Activated CD8-positive, alpha-beta memory T cell treated with anti-CD3 and anti-CD28 coated beads for 36 hours (primary cell): ENCODE results near the gene NUDC. TPM values are rescaled to one million over a fixed set of nuclear protein-coding genes. Genes with fewer than 3 reads are reported as not detected.
"Not testable (repeated sequence)": the region's sequence is repeated elsewhere in the genome, so short reads cannot be mapped to it uniquely, and the experiment has no call there.

Source experiments
- CTCF ChIA-PET: fragments of 350-600 bp; sonication (Branson Sonifier 250); formaldehyde crosslinking; loops from one replicate; lab custom pipeline; 2021; ENCODE audit warnings: antibody characterized with exemption; lab: Charles Lee
- POLR2A ChIA-PET: fragments of 350-600 bp; sonication (Branson Sonifier 250); formaldehyde crosslinking; loops from one replicate; lab custom pipeline; 2021; ENCODE audit warnings: antibody characterized with exemption; lab: Charles Lee
- total RNA-seq, 2 experiments: library from RNA; stranded (reverse); gene quantifications; one replicate each; pipeline ENCODE4 v1.2.3, GENCODE V29; 2021

The NUDC gene
- total RNA-seq: 100 to 1,000 TPM; 160 to 161 TPM

GRCh38 chr1:26921540-26922430, at the start of gene NUDC:
NUDC (plus strand) TSS chr1:26921743; CDS start chr1:26921849, 106 bp downstream.
- CTCF ChIA-PET: interaction anchor here (1.0 kb wide), 1 partner anchor 320 kb away, joined by 4 read pairs; no protein-coding TSS in a partner anchor
- POLR2A ChIA-PET: interaction anchor here (0.5 to 1.9 kb wide), 8 partner anchors 18 to 401 kb away, joined by 3 to 7 read pairs (median 4); partner anchors contain the start of genes GPATCH3 and GPN2

GRCh38 chr1:26873097-26873496, 48.4 kb upstream of the NUDC start:
- CTCF ChIA-PET: interaction anchor here (1.2 kb wide), 1 partner anchor 27 kb away, joined by 5 read pairs; no protein-coding TSS in a partner anchor
- POLR2A ChIA-PET: not testable (repeated sequence)

- CTCF ChIA-PET: interaction anchor here (1.2 to 2.7 kb wide), 2 partner anchors 10 to 16 kb away, joined by 5 to 6 read pairs; no protein-coding TSS in a partner anchor
- POLR2A ChIA-PET: no interaction called here
These were observed 46.6 kb upstream of the NUDC start for GRCh38 chr1:26874896-26875295.

- POLR2A ChIA-PET: no interaction called here
- CTCF ChIA-PET: interaction anchor here (1.0 to 1.6 kb wide), 2 partner anchors 19 to 27 kb away, joined by 3 read pairs; no protein-coding TSS in a partner anchor
These were observed 44.2 kb upstream of the NUDC start for GRCh38 chr1:26877326-26877725.

- ChIA-PET POLR2A (no interaction called here), CTCF (interaction anchor here (0.8 to 1.7 kb wide), 2 partner anchors 9 to 23 kb away, joined by 3 to 8 read pairs; no protein-coding TSS in a partner anchor)
These were observed 41.8 kb upstream of the NUDC start for GRCh38 chr1:26879793-26880192.

- CTCF ChIA-PET: not testable (repeated sequence)
- POLR2A ChIA-PET: interaction anchor here (1.3 kb wide), 1 partner anchor 12 kb away, joined by 3 read pairs; no protein-coding TSS in a partner anchor
These were observed 39.9 kb upstream of the NUDC start for GRCh38 chr1:26881611-26882010.

GRCh38 chr1:26882696-26883463, 38.7 kb upstream of the NUDC start:
- POLR2A ChIA-PET: interaction anchor here (1.3 kb wide), 1 partner anchor 10 kb away, joined by 3 read pairs; no protein-coding TSS in a partner anchor
- CTCF ChIA-PET: no interaction called here

GRCh38 chr1:26887125-26887524, 34.4 kb upstream of the NUDC start:
- ChIA-PET POLR2A (interaction anchor here (0.6 kb wide), 1 partner anchor 212 kb away, joined by 3 read pairs; no protein-coding TSS in a partner anchor), CTCF (interaction anchor here (0.7 to 1.1 kb wide), 3 partner anchors 9 to 1348 kb away, joined by 3 to 4 read pairs (median 4); no protein-coding TSS in a partner anchor)

GRCh38 chr1:26888231-26888630, 33.3 kb upstream of the NUDC start:
- ChIA-PET CTCF (interaction anchor here (2.0 kb wide), 1 partner anchor 9 kb away, joined by 8 read pairs; no protein-coding TSS in a partner anchor), POLR2A (interaction anchor here (0.7 kb wide), 1 partner anchor 317 kb away, joined by 3 read pairs; no protein-coding TSS in a partner anchor)

GRCh38 chr1:26889551-26890466, 31.7 kb upstream of the NUDC start, which contains the start of gene GPN2:
GPN2 (minus strand) TSS chr1:26890283; CDS start chr1:26890096, 187 bp downstream.
- CTCF ChIA-PET: interaction anchor here (0.6 to 2.2 kb wide), 7 partner anchors 10 to 197 kb away, joined by 3 to 10 read pairs (median 3); partner anchors contain the start of gene GPATCH3
- POLR2A ChIA-PET: interaction anchor here (0.5 to 2.0 kb wide), 9 partner anchors 10 to 390 kb away, joined by 3 to 26 read pairs (median 4); partner anchors contain the start of genes GPATCH3, NUDC and TRNP1

GRCh38 chr1:26890467-26890796, 31.1 kb upstream of the NUDC start:
- POLR2A ChIA-PET: interaction anchor here (0.5 to 2.0 kb wide), 7 partner anchors 10 to 390 kb away, joined by 3 to 26 read pairs (median 4); partner anchors contain the start of genes GPATCH3, NUDC and TRNP1
- CTCF ChIA-PET: interaction anchor here (0.6 to 2.2 kb wide), 6 partner anchors 9 to 197 kb away, joined by 3 to 10 read pairs (median 3); partner anchors contain the start of gene GPATCH3

GRCh38 chr1:26894263-26894662, 27.3 kb upstream of the NUDC start:
- POLR2A ChIA-PET: no interaction called here

GRCh38 chr1:26897351-26897750, 24.2 kb upstream of the NUDC start:
- ChIA-PET CTCF (no interaction called here), POLR2A (no interaction called here)

More at GRCh38 chr1:26894263-26894662, 27.3 kb upstream of the NUDC start:
- CTCF ChIA-PET: no interaction called here

GRCh38 chr1:26900001-26900814, 21.3 kb upstream of the NUDC start, which contains the start of gene GPATCH3:
GPATCH3 (minus strand) TSS chr1:26900467; CDS start chr1:26900442, 25 bp downstream.
- POLR2A ChIA-PET: interaction anchor here (0.7 to 2.2 kb wide), 6 partner anchors 10 to 400 kb away, joined by 3 to 26 read pairs (median 6); partner anchors contain the start of genes GPN2, NUDC and SLC9A1
- CTCF ChIA-PET: interaction anchor here (2.3 kb wide), 1 partner anchor 10 kb away, joined by 10 read pairs; the partner anchor contains the start of gene GPN2

GRCh38 chr1:26900815-26901511, 20.6 kb upstream of the NUDC start:
- ChIA-PET POLR2A (interaction anchor here (0.7 to 2.2 kb wide), 6 partner anchors 11 to 401 kb away, joined by 3 to 26 read pairs (median 6); partner anchors contain the start of genes GPN2, NUDC and SLC9A1), CTCF (interaction anchor here (0.6 to 2.3 kb wide), 4 partner anchors 11 to 871 kb away, joined by 3 to 10 read pairs (median 4); partner anchors contain the start of gene GPN2)
